PC-3 (cell line): ENCODE results near the gene BMP2K. TPM values are rescaled to one million over a fixed set of nuclear protein-coding genes. Genes with fewer than 3 reads are reported as not detected.

Experiments used
- ATAC-seq: fragments of 200-7000 bp; cut with Tn5 transposase; 2 replicates; pipeline ENCODE4 v1.9.1; 2020; ENCODE audit warnings: mild to moderate bottlenecking, moderate library complexity
- BruUV-seq: library from RNA; stranded (reverse); fragments of 400-500 nt; replicated peaks from 2 replicates; lab custom pipeline; 2021; lab: Mats Ljungman, UMichigan
- CTCF ChIA-PET: fragments of 300-600 bp; sonication (Branson Sonifier 250); formaldehyde crosslinking; loops from one replicate; lab custom pipeline; 2022; ENCODE audit warnings: antibody characterized with exemption; lab: Charles Lee
- POLR2A ChIA-PET: fragments of 300-600 bp; sonication (Branson Sonifier 250); formaldehyde crosslinking; loops from one replicate; lab custom pipeline; 2022; ENCODE audit warnings: antibody characterized with exemption; ENCODE audit not compliant: unreplicated experiment; lab: Charles Lee
- DNase-seq: peaks from one replicate; pipeline ENCODE4 v3.0.0-alpha.2; 2015
- H2AFZ ChIP-seq: fragments of 300-600 bp; sonication (generic); 2 replicates; pipeline ENCODE4 v1.6.0; 2016; ENCODE audit warnings: antibody characterized with exemption, low read length
- H3F3A ChIP-seq: fragments of 300-600 bp; sonication (generic); one replicate; pipeline ENCODE4 v1.6.0; 2017; ENCODE audit warnings: antibody characterized with exemption, low read length, control low read depth, mild to moderate bottlenecking; ENCODE audit not compliant: unreplicated experiment
- H3K27ac ChIP-seq: fragments of 300-600 bp; sonication (generic); 2 replicates; pipeline ENCODE4 v1.5.1; 2016; ENCODE audit warnings: mild to moderate bottlenecking, low read length
- H3K27me3 ChIP-seq: fragments of 300-600 bp; sonication (generic); 2 replicates; pipeline ENCODE4 v1.6.1; 2016; ENCODE audit warnings: low read length, mixed read lengths
- H3K36me3 ChIP-seq: fragments of 300-600 bp; sonication (generic); 2 replicates; pipeline ENCODE4 v1.6.1; 2016; ENCODE audit warnings: low read depth, mixed run types, low read length, mixed read lengths
- H3K4me1 ChIP-seq: fragments of 300-600 bp; sonication (generic); 2 replicates; pipeline ENCODE4 v1.5.1; 2016; ENCODE audit warnings: low read length; ENCODE audit not compliant: insufficient read depth
- H3K4me2 ChIP-seq: fragments of 300-600 bp; sonication (generic); 2 replicates; pipeline ENCODE4 v1.6.0; 2016; ENCODE audit warnings: low read length
- H3K4me3 ChIP-seq: fragments of 300-600 bp; sonication (generic); 2 replicates; pipeline ENCODE4 v1.5.1; 2016; ENCODE audit warnings: mild to moderate bottlenecking, low read length, mixed read lengths
- H3K79me2 ChIP-seq: fragments of 300-600 bp; sonication (generic); 2 replicates; pipeline ENCODE4 v1.6.1; 2017; ENCODE audit warnings: low read length, mixed read lengths
- H3K9ac ChIP-seq: fragments of 300-600 bp; sonication (generic); 2 replicates; pipeline ENCODE4 v1.6.0; 2016; ENCODE audit warnings: mild to moderate bottlenecking, low read length
- H3K9me2 ChIP-seq: fragments of 300-600 bp; sonication (generic); replicated peaks from 2 replicates; pipeline ENCODE4 v1.6.1; 2016; ENCODE audit warnings: mixed run types, low read length, mixed read lengths
- H3K9me3 ChIP-seq: fragments of 300-600 bp; sonication (generic); 2 replicates; pipeline ENCODE4 v1.6.1; 2016; ENCODE audit warnings: low read length, mixed read lengths
- H4K20me1 ChIP-seq: fragments of 300-600 bp; sonication (generic); 2 replicates; pipeline ENCODE4 v1.6.1; 2016; ENCODE audit warnings: low read length, mixed read lengths
- EZH2 ChIP-seq: fragments of 300-600 bp; sonication (generic); IDR thresholded peaks from one replicate; pipeline ENCODE4 v1.6.1; 2017; ENCODE audit warnings: antibody characterized with exemption, mild to moderate bottlenecking, low read length; ENCODE audit not compliant: unreplicated experiment
- EZH2phosphoT487 ChIP-seq: fragments of 300-600 bp; sonication (generic); IDR thresholded peaks from 2 replicates; pipeline ENCODE4 v1.6.1; 2018; ENCODE audit warnings: mild to moderate bottlenecking, antibody characterized with exemption, low read length, borderline replicate concordance
- intact Hi-C: fragments of 100-400 bp; cut with micrococcal nuclease; formaldehyde crosslinking; loops from 2 replicates; pipeline ENCODE4 v1.9.0; 2023
- total RNA-seq: library from RNA; depleted of rRNA; stranded (reverse); fragments of >200 nt; gene quantifications from 2 replicates; pipeline ENCODE4 v1.2.3, GENCODE V29; 2014
- TF ChIP-seq, protein P1 (sequence below): fragments of 300-600 bp; sonication (generic); conservative IDR thresholded peaks from 2 replicates; pipeline ENCODE4 v1.5.1; 2017; ENCODE audit warnings: antibody characterized with exemption, low read depth, mild to moderate bottlenecking, low read length

BMP2K gene
- total RNA-seq, 1 experiment from 2014 or later, result 24.5 TPM

DNA sequence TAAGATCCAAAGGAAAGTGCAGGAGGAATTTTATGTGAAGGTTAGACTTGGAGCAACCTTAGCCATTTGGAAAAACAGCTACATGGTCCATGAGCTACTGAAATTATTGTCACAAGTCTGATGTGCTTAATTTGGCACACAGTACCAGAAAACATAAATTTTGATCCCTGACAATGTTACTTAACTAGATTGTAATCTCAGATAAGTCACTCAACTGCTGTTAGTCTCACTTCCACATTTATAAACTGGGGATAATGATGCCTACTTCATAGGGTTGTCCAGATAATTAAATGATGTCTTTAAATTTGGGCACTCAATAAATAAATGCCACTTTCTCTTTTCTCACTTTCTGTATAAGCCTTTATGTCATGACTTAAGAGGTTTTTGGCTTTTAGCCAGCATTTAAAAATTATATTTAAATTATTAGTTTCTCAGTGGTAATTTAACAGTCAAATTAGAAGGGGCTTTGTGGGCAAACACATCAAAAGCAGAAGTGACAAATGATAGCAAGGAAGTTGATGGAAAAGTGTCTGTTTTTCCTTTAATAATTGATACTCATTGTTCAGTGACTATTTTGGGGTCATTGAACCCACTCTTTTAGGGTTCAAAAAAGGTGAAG lies 104.8 kb downstream of the BMP2K start:
- no peak for ATAC-seq
- POLR2A ChIA-PET, result no interaction called here

DNA sequence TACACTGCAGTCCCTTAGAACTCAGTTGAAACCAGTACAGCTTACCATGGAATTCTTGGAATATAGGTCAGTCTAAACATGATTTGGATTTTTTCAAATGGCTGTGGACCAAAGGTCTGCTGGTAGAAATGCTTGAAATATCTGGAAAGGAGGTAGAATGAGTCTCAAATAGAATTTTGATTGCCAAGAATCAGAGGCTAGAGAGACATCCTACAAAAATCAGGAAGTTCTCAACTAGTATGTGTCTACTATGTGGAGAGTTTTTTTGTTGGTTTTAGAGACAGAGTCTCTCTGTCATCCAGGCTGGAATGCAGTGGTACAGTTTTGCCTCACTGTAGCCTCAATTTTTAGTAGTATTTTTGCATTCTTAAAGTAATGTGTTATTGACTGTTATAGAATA lies 109.4 kb downstream of the BMP2K start:
- no peak for ATAC-seq
- H4K20me1 ChIP-seq, result no peaks in the 10 kb centered on the region
- no peak overlapping the region for H3K9ac ChIP-seq
- no peak overlapping the region for H3K27ac ChIP-seq
- ChIA-PET POLR2A (no interaction called here), CTCF (no interaction called here)
- H3K27me3 ChIP-seq, result no peaks in the 10 kb centered on the region
- H3K79me2 ChIP-seq, result no peaks in the 10 kb centered on the region
- H3K4me2 ChIP-seq, result no peak overlapping the region
- intact Hi-C loops, result no loop called here
- BruUV-seq, result no TSS peak
- H3K36me3 ChIP-seq, result 0 out of 2 replicates have a peak, but pooled peaks cover 2% of the 10 kb centered on the region
- no peaks in the 10 kb centered on the region for H3K9me2 ChIP-seq
- no peak overlapping the region for H2AFZ ChIP-seq
- H3K4me1 ChIP-seq, result no peaks in the 10 kb centered on the region
- no peak for DNase-seq
- no peak overlapping the region for H3K4me3 ChIP-seq
- TF ChIP-seq EZH2phosphoT487 (no peak), EZH2 (no peak)
- TF ChIP-seq, protein P1, sequence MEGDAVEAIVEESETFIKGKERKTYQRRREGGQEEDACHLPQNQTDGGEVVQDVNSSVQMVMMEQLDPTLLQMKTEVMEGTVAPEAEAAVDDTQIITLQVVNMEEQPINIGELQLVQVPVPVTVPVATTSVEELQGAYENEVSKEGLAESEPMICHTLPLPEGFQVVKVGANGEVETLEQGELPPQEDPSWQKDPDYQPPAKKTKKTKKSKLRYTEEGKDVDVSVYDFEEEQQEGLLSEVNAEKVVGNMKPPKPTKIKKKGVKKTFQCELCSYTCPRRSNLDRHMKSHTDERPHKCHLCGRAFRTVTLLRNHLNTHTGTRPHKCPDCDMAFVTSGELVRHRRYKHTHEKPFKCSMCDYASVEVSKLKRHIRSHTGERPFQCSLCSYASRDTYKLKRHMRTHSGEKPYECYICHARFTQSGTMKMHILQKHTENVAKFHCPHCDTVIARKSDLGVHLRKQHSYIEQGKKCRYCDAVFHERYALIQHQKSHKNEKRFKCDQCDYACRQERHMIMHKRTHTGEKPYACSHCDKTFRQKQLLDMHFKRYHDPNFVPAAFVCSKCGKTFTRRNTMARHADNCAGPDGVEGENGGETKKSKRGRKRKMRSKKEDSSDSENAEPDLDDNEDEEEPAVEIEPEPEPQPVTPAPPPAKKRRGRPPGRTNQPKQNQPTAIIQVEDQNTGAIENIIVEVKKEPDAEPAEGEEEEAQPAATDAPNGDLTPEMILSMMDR, result no peak
- H3F3A ChIP-seq, result no peaks in the 10 kb centered on the region
- H3K9me3 ChIP-seq, result no peaks in the 10 kb centered on the region

More for the DNA sequence above, 104.8 kb downstream of the BMP2K start:
- Histone ChIP-seq H3K9ac (no peak overlapping the region), H3F3A (no peaks in the 10 kb centered on the region), H3K27ac (no peak overlapping the region), H3K27me3 (no peaks in the 10 kb centered on the region), H3K4me3 (no peak overlapping the region), H4K20me1 (no peaks in the 10 kb centered on the region), H3K79me2 (no peaks in the 10 kb centered on the region), H3K4me1 (no peaks in the 10 kb centered on the region), H3K9me3 (no peaks in the 10 kb centered on the region), H3K4me2 (no peak overlapping the region), H3K36me3 (peaks cover 5% of the 10 kb centered on the region; the same call in 1 of the 2 replicates), H3K9me2 (no peaks in the 10 kb centered on the region), H2AFZ (no peak overlapping the region)
- no TSS peak for BruUV-seq
- CTCF ChIA-PET, result no interaction called here
- intact Hi-C loops, result no loop called here
- no peak for DNase-seq
- TF ChIP-seq EZH2phosphoT487 (no peak), EZH2 (no peak)
- TF ChIP-seq, protein P1, result no peak

DNA sequence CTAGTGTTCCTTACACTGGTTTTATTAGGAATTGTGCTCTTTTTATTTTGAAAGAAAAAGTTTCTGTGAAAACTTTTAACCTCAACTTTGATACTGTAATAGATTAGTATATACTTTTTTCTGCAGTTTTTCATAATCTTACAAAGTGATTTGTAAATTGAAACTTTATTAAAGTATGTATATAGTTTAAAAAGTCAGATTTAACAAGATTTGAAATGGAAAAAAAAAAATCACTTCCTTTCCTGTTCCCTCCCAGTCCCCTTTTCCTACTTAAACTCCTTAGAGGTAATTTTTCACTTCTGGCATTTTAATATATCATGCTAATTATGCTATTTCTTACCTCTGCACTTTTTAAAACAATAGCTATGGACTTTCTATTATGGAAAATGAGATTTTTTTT lies 113.8 kb downstream of the BMP2K start:
- H4K20me1 ChIP-seq, result no peaks in the 10 kb centered on the region
- no peaks in the 10 kb centered on the region for H3K4me1 ChIP-seq
- no TSS peak for BruUV-seq
- H3F3A ChIP-seq, result no peaks in the 10 kb centered on the region
- TF ChIP-seq EZH2phosphoT487 (no peak), EZH2 (no peak)
- H3K4me3 ChIP-seq, result no peak overlapping the region
- ATAC-seq (no peak), DNase-seq (no peak)
- intact Hi-C loops, result no loop called here
- ChIA-PET POLR2A (interaction anchor here (0.5 to 0.6 kb wide), 2 partner anchors 15 to 121 kb away, joined by 8 read pairs; no protein-coding TSS in a partner anchor), CTCF (no interaction called here)
- H3K27me3 ChIP-seq, result no peaks in the 10 kb centered on the region
- H3K9me2 ChIP-seq, result no peaks in the 10 kb centered on the region
- H3K27ac ChIP-seq, result no peak overlapping the region
- no peaks in the 10 kb centered on the region for H3K9me3 ChIP-seq
- no peak overlapping the region for H3K9ac ChIP-seq
- H3K79me2 ChIP-seq, result no peaks in the 10 kb centered on the region
- no peak overlapping the region for H3K4me2 ChIP-seq
- no peak overlapping the region for H2AFZ ChIP-seq
- H3K36me3 ChIP-seq, result 0 out of 2 replicates have a peak, but pooled peaks cover 2% of the 10 kb centered on the region
